GM19455 (cell line): Measurements from ENCODE around the gene LGI2.

Experiments
- ATAC-seq: cut with Tn5 transposase; IDR thresholded peaks from one replicate; pipeline ENCODE4 v1.9.1; 2021; ENCODE audit not compliant: unreplicated experiment

Gene LGI2

DNA sequence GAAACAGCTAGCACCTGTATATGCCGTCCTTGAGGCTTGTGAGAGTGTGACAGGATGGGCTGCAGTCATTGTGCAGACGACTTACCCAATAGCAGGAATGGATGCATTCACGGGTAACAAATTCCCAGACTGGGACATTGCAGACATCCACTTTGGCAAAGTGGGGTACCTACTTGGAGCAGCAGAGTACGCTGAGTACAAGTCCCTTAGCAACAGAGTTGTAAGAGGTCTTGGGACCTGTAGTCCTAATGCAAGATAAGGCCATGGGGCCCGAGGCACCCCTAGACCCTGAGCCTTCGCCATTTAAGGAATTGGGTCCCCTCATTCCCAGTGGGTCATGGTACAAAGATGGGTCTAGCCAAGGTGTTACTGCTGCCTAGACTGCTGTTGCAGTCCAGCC is 62.5 kb downstream of the LGI2 start:
- no peak for ATAC-seq

DNA sequence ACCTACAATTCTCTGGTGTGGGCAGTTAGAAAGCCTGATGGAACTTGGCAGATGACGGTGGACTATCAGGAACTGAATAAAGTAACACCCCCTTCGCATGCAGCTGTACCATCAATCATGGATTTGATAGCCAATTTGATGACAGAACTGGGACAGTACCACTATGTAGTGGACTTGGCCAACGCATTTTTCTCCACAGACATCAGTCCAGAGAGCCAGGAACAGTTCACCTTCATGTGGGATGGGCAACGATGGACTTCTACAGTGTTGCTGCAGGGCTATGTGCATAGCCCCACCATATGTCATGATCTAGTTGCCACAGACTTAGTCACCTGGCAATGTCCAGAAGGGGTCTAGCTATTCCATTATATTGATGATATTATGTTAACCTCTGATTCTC is 63.4 kb downstream of the LGI2 start:
- ATAC-seq = no peak

DNA sequence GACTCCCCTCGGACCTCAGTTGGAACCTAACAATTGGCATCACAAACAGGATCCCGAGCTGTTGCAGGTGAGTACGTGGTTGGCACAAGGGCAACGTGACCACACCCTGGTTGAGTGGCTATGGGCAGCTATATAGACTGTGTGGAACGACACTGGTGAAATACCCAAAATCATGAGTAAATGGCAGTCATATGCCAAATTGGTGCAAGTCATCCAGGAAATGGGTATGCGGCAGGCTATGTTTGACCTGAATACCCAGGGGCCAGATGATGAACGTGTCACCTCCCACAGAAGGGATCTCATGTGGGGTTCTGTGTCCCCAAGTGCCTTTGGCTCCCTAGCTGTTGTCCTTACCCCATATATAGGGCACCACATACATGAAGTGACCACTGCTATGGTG is 64.7 kb downstream of the LGI2 start:
- ATAC-seq = no peak

DNA sequence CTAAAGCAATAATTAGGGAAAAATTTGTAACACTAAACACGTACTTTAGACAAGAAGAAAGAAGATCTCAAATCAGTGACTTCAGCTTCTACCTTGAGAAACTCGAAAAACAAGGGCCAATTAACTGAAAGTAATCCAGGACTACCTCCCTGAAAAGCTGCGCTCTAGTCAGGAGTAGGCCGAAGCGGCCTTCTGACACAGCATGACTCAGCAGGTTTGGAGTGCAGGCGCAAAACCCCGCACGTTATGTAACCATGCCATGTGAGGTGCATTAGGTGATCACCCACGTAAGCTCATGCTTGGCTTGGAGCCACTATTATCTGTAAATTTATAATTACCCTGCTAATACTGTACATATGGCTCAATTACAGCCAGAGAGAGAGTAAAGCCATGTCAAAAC is 65.1 kb downstream of the LGI2 start:
- ATAC-seq = no peak

DNA sequence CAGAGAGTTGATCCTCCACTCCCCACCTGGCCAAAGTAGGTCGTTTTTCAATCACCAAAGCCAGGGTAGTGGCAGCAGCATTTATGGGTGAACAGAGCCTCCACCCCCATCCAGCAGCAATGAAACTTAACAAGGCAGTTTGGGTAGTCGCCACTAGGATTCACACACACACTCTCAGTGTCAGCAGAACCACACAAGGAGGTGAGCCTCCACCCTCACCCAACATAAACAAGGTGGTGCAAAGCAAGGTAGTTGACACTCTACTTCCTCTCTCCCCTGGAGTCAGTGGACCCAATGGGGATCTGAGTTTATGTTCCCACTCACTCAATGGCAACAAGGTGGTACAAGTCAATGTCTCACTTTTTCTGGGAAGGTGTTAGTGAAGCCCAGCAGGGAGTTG is 67.5 kb downstream of the LGI2 start:
- no peak for ATAC-seq

DNA sequence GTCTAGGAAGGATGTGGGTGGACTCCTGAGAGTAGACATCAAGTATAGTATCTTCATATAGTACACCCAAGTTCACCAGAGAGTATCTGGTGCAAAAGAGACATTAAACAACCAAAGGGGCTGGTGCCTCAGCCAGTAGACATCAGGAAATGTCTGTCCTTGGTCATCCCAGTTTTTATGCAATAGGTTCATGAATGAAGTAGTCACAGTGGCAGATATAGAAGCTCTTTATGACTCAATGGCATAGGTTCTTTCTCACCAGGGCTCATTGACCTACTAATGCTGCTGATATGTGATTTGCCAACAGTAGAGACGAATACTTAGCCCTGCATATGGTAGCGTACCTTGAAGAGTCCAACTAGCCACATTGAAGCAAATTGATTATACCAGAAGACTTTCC is 72.9 kb downstream of the LGI2 start:
- no peak for ATAC-seq

DNA sequence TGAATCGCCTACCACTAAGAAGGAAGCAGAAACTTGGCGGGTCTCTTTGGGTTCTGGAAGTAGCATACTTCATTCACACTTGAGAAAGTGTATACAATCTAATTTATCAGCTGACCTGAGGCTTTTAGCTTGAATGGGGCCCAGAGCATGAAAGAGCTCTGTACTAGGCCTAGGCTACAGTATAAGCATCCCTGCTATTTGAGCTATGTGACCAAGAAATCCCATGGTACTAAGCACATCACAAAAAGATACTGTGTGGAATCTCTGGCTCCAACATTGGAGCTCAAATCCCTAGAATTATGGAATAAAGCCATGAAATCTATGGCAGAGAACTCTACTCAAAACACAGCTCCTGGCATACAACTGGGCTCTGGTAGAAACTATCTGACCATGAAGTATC is 74.0 kb downstream of the LGI2 start:
- ATAC-seq = no peak

DNA sequence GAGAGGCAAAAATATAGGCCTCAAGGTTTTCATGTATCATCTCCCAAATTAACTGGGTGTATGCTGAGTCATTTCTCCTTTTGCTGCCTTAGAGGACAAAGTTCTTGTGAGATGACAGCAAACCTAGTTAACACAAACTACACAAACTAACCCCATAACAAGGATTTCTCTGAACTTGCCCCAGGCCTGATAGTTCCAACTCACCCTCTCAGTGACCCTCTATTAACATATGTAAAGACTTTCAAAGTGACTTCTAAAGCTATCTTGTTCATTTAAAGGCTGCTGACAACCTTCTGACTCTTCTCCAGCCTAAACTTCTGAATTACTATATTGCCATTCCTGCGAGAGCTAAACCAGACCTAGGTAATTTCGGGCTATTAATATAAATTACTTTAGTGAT is 74.7 kb downstream of the LGI2 start:
- no peak for ATAC-seq

DNA sequence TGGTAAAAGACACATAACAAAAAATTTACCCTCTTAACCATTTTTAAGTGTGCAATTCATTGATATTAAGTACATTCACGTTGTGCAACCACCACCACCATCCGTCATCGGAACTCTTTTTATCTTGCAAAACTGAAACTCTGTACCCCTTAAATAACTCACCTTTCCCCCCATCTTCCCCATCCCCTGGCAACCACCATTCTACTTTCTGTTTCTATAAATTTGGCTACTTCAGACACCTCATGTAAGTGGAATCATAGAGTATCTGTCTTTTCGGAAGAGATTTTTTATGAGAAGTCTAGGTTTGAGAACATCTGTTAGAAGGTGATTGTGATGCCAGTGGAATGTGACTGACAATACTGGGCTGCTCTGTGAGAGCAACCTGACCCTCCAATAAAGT is 78.1 kb downstream of the LGI2 start:
- no peak for ATAC-seq

DNA sequence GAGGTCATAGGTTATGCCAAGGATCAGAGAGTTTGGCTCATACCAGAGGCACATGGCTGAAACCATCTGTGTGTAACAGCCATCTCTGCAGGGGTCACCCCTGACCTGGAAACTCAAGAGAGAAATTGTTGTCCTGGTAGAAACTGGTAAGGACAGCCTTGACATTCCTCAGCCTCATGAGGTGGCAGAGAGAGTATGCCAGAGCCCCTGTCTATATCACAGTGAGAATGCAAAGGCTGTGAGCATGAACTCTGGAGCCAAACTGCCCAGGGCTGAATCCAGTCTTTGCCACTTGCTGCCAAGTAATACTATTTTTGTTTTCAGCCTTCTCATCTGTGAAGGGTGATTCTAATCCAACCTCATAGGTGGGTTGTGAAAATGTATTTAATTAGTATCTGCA is 80.8 kb downstream of the LGI2 start:
- no peak for ATAC-seq
